Measurements from ENCODE around the gene ZBTB43. TPM values are rescaled to one million over a fixed set of nuclear protein-coding genes. Genes with fewer than 3 reads are reported as not detected.
"Not testable (repeated sequence)": the region's sequence is repeated elsewhere in the genome, so short reads cannot be mapped to it uniquely, and the experiment has no call there.

Gene ZBTB43, protein sequence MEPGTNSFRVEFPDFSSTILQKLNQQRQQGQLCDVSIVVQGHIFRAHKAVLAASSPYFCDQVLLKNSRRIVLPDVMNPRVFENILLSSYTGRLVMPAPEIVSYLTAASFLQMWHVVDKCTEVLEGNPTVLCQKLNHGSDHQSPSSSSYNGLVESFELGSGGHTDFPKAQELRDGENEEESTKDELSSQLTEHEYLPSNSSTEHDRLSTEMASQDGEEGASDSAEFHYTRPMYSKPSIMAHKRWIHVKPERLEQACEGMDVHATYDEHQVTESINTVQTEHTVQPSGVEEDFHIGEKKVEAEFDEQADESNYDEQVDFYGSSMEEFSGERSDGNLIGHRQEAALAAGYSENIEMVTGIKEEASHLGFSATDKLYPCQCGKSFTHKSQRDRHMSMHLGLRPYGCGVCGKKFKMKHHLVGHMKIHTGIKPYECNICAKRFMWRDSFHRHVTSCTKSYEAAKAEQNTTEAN
- 7.5 TPM for polyA plus RNA-seq (2013, experiment 1 of 2; ENCODE audit: insufficient read length)
- 5.4 TPM for polyA plus RNA-seq (2013, experiment 2 of 2; ENCODE audit: insufficient read length)

DNA sequence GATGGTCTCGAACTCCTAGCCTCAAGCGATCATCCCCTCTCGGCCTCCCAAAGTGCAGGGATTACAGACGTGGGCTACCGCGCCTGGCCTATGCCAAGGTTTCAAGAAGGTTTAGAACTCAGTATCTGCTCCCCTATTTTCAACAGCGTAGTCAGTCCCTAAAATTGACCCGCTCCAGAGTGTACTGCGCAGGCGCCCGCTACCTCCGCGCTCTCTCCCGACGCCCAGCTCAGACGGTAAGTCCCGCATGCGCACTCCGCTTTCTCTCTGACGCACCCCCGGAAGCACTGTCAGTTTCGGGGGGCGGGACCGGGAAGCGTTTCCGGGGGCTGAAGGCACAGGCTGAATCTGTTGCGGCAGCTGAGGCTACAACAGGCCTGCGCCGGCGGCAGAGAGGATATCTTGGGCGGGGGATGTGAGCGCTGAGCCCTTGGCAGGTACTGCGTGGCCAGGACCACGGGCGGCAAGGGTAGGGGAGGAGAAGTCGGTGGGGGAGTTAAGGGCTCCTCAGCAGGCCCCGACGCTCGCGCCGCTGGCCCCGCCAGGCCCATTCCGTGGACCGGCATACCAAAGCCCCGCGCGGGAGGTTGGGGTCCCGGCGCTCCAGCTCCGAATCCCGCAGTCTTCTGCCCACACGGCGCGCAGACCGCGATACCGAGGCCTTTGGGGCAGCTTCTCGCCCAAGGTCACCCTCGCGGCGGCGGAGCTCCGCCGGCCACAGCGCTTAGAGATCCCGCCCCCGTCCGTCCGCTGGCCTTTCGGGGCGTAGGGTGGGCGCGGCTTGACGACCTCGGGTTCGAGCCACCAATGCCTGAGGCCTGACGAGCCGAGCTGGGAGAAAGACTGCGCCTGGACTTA lies at the start of gene ZBTB43:
Gene ZBTB43 (plus strand): TSS at position 345 of the 858 bp plus-strand sequence. CDS start 27,470 bp downstream, outside the sequence.
- DNase-seq: peak; percentile 95

DNA sequence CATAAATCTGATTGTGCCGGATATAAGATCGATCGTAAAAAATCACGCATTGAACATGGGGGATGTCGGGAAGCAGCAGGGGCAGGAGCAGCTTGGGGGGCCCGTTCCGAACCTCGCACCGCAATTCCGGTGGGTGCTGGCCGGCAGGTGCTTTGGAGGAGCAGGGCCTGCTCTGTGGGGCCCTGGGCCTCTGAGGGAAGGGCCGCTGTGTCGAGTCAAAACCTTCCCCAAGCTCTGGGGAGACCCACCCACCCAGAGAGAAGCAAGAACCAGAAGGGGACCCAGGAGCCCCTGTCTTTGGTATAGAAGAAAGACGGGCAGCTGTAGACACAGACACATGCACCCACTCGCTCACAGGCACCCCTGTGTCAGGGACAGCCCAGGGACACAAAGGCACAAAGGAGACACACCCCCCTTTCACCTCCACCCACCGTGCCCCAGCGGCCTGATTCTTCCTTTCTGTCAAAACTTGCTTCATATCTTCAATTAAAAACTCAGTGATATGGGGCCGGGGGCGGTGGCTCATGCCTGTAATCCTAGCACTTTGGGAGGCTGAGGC lies 49.4 kb upstream of the ZBTB43 start:
- DNase-seq: no peak

DNA sequence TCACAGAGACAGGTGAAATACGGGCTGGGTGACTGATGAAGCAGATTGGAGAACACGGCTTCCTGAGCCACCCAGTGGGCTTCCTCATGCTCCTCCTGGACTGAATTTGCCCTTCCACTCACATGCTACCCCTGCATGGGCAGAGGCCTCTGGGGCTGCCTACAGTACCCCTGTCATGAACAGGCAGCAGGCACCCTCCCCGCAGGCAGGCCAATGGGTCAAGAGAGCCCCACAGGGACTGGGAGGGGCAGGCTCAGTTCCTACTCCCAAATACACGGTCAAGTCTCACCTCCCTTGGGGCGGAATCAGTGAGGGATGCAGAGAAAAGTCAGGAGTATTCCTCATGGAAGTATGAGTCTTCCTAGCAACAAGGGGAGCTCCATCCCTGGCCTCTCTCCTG lies 48.6 kb upstream of the ZBTB43 start:
- DNase-seq: no peak

DNA sequence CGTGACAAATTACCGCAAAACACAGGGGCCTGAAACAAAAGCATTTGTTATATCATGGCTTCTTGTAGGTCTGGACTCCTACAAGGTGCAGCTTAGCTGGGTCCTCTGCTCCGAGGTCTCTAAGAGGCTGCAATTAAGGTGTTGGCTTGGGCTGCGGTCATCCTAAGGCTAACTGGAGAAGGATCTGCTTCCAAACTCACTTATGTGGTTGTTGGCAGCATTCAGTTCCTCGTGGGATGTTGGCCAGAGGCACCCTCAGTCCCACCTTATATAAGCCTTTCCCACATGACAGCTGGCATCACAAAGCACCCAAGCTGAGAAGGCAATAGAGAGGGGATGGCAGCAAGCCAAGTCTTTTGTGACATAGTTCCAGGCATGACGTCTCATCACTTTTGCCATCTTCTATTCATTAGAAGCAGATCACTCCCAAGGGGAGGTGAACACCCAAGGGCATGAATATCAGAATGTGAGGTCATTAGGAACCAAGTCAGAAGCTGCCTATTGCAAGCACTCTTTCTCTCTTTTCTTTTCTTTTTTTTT lies 47.9 kb upstream of the ZBTB43 start:
- no peak for DNase-seq

DNA sequence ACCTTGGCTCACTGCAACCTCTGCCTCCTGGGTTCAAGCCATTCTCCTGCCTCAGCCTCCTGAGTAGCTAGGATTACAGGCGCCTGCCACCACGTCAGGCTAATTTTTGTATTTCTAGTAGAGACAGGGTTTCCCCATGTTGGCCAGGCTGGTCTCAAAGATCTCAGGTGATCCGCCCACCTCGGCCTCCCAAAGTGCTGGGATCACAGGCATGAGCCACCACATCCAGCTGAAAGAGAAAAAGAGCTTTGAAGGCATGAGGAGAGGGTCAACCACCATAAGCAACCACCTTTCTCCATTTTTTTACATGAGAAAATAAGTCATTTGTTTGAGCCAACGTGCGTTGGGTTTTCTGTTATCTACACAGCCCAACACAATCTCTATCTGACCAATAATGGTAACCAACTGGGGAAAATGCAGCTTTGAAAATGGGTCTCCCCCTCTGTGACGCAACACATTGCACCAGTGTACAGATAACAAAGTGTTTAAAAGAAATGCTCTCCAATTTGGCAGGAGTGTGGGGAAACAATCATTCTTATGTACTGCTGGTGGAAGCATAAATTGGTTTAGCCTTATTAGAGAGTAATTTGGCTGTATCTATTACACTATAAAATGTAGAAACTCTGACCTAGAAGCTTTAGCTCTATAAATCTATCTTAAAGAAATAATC lies 45.8 kb upstream of the ZBTB43 start:
- no peak for DNase-seq

DNA sequence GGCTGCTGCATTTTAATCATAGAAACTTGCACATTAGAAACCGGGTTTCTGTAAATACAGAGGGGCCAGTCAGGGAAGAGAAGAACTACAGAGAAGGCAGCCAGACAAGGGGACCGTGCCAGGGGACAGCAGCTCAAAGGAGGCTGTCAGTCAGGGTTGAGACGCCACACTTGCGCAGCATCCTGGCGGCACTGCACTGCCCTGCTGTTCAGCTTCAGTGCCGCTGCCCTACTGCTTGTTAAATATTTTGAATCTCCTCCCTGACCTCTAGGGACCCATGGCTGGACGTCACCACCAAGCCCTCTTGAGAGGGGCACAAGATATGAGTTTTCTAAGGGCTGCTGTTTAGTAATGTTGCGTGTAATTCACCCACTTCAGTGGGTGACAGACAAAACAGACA lies 43.6 kb upstream of the ZBTB43 start:
- DNase-seq: no peak

DNA sequence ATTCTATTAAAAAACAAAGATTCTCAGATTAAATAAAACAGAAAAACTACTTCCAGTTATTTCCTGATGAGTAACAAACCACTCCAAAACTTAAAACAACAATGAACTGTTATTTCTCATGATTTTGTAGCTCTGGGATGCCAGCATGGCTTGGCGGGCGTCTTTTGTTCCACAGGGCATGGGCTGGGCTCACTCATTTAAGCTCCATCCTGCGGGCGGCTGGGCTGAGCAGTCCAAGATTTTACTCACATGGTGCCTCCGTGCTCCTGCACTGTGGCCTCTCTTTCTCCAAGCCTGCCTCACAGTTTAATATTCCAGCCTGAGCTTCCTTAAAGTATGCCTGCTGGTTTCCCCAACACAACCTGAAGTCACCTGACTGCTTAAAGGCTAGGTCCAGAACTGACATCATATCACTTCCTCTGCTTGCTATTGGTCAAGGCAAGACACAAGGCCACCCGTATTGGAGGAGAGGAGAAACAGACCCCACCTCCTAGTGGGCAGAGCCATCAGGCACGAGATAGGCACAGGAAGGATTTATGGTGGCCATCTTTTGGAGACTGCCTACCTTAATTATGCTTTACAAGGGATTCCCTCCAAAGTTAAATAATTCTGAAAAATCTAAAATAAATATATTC lies 41.6 kb upstream of the ZBTB43 start:
- DNase-seq: peak; percentile 44

DNA sequence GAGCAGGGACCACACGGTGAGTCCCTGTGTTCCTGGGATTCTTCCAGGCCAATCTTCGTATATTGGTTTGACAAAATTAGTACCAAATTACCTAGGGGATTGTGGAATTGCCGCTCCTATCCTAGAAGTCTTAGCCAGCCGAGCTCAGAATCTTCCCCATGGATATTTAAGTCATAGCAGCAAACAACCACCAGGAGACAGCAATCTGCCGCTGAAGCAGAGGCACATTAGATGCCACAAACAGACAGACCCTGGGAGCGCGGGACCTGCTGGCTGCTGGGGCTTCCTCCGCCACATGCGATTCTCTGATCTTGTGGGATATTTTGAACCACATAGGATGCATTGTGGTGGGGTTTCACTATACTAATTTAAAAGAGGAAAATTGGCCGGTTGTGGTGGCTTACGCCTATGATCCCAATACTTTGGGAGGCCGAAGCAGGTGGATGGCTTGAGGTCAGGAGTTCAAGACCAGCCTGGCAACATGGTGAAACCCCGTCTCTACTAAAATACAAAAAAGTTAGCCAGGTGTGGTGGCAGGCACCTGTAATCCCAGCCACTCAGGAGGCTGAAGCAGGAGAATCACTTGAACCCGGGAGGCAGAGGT lies 31.7 kb upstream of the ZBTB43 start:
- DNase-seq: no peak

DNA sequence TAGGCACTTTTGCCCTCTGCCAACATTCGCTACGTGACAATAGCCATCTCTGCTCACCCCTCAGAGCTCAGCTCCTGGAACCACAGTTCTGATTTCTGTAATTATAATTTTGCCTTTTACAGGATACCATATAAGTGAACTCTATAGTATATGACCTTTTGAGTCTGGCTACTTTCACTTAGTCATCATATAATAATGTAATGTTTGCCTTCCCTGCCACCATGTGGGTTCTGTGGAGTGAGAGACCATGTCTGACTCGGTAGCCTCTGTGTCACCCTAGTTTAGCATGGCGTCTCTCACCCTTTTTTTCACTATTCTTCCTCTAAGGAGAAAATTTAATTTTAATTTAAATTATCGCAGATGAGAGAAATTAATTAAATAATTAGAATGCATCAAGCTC lies 28.9 kb upstream of the ZBTB43 start:
- no peak for DNase-seq

DNA sequence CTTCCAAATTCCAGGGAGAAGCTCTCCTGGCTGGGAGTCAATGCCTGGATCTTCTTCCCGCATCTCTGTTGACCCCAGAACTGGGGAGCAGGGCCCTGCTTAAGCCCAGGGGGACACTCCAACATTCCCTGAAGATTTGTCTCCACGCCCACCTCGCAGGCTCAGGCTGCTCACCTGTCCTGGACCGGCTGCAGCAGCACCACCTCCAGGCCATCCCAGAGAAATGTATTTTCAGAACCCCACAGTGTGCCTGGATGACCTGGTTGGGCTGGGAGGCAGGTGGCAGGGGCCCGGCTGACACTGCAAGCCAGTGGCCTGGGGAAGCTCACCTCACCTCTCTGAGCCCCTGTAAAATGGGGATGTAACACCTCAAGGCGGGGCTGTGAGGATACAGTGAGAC lies 27.1 kb upstream of the ZBTB43 start:
- DNase-seq: no peak

DNA sequence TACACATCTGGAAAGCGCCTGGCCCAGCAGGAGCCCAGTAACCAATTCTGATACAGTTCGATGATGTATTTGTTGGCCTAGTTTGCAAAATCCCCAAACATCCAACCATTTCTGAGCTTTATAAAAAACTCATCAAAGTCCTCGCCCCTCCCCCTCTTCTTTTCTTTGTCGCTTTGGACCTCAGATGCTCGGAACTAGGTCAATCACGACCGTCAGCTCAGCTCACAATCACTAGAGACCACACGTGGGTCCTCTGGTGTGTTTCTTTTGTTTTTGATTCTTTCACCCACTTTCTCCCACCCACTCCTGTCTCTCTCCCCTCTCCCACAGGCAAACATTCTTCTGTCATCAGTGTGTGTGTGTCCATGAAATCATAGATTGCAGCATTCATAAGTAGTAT lies 26.7 kb upstream of the ZBTB43 start:
- no peak for DNase-seq

DNA sequence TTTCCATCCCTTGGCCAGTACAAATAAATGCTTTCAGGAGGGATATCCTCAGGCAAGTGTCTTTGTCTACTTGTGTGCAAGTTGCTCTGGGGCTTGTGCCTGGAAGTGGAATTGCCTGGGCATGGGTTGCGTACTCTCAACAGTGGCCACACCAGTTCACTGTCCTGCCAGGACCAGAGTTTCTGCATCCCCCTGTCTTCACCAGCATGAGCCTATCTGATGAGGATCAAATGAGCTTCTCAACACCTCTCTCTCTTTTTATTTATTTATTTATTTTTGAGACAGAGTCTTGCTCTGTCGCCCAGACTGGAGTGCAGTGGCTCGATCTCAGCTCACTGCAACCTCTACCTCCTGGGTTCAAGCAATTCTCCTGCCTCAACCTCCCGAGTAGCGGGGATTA lies 26.1 kb upstream of the ZBTB43 start:
- DNase-seq: not testable (repeated sequence)

DNA sequence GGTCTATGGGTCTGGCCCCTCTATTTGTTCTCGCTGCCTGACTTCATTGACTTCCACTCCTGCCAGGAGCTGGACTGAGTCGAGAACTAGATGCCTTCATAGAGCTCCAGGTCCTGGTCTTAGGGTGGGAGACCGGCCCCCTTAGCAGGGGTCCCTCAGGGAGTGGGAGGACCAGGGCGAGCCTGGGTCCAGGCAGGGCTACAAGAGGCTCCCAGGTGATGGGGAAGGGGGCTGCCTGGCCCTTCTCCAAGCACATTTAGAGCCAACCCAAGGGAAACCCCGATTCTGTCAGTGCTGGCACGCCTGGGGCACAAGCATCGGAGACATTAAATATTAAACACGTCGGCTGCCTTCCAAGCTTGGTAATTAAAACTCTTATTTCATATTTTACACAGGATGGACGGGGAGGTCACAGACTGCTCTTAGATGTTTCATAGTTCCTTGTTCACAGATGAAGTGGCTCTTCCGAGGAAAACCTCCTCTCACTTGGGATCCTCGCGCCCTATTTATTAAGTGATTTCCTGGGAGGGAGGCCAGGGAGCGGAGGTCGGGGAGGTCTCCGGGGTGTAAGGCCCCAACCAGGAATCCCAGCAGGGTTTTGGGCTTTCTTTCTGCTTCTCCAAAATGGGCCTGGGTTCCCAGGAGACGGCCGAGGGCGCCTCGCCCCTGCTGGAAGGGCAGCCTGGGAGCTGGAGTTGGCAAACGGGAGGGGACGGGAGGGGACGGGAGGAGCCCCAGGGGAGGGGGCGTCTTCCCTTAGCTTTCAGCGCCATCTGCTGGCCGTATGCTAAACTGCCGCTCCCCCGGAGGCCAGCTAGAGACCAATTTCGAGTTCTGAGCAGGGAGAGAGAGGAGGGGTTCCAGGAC lies 23.4 kb upstream of the ZBTB43 start:
- peak; percentile 73 for DNase-seq

DNA sequence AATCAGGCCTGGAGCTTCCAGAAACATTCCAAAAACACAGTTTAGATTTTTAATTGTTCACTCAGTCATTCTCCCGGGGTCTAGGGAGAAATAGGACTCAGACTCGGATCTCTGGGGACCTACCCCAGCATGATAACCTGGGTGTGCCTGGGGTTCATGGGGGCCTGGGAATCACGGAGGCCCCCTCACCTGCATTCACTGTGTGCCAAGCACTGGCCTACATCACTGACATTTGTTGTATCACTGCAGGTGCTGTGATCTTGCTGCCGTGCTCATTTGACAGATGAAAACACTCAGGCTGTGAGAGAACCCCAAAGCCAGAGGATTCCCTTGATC lies 22.8 kb upstream of the ZBTB43 start:
- DNase-seq: no peak

DNA sequence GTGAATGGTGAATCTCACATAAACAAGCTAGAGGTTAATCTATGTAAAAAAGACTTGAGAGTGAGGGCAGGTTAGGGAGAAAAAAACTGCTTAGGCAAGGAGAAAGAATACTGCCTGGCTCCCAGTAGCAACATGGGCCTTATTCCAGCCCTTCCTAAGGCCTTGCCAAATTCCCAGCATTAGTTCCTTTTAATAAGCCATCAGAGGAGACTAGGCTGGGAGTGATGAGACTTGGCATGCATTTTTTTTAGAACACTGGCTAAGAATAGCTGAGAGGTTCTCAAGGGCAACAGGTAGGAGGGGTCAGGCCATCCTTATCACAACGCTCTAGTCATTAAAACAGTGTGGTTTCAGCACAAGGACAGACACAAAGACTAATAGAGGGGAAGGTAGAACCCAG lies 20.9 kb upstream of the ZBTB43 start:
- no peak for DNase-seq

DNA sequence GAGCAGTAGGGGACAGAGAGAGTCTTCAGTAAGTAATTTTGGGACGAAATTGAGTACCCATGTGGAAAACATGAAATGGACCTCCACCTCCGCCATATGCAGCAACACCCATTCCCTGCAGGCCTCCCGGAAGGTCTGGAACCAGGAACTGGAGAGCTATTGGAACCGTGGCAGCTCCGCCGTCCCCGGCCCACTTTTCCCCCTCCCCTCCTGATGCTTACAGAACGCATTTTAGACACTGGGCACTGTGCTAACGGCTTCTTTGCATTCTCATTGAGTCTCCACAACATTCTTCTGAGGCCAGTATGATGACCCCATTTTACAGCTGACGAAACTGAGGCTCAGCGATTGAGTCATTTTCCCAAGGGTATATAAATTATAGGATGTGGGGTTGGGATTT lies 20.4 kb upstream of the ZBTB43 start:
- DNase-seq: no peak

DNA sequence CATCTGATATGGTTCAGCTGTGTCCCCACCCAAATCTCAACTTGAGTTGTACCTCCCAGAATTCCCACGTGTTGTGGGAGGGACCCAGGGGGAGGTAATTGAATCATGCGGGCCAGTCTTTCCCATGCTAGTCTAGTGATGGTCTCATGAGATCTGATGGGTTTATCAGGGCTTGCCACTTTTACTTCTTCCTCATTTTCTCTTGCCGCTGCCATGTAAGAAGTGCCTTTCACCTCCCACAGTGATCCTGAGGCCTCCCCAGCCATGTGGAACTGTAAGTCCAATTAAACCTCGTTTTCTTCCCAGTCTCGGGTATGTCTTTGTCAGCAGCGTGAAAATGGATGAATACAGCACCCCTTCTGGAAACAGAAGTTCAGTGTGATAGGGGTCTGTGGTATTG lies 20.0 kb upstream of the ZBTB43 start:
- DNase-seq: not testable (repeated sequence)

DNA sequence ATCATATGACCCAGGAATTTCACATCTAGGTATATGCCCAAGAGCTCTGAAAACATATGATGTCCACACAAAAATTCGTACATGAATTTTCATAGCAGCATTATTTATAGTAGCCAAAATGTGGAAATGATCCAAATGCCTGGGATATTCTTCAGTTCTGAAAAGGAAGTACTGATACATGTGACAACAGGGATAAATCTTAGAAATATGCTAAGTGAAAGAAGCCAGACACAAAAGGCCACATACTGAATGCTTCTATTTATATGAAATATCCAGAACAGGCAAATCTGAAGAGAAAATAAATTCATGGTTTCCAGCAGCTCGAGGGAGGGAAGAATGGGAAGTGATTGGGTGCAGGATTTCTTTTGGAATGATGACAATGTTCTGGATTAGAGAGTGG lies 16.8 kb upstream of the ZBTB43 start:
- peak; percentile 50 for DNase-seq

DNA sequence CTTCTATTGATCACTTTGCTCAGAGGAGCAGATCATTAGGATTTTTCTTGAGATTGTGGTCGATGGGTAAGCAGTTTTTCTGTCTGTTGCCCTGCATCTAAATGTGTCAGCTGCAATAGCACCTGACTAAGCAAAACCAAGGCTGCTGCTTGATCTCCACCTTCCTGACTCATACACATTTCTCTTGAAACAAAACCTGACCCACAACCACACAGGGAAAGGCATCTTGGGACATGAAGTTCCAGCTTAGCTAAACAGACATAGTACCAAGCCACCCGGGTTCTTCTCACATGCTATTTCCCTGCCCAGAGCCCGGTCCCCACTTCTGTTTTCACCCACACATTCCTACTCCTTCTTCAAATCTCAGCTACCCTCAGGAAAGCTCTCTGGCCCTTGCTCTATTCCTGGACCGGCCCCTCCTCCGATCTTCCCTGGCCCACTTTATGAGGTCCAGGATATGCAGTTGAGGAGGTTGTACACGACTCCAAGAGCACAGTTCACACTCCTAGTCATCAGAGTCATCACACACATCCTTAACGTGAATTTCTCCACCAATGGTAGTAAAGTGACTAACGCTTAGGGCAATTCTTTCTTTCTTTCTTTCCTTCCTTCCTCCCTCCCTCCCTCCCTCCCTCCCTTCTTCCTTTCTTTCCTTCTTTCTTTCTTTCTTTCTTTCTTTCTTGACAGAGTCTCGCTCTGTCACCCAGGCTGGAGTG lies 16.0 kb upstream of the ZBTB43 start:
- DNase-seq: peak; percentile 14

DNA sequence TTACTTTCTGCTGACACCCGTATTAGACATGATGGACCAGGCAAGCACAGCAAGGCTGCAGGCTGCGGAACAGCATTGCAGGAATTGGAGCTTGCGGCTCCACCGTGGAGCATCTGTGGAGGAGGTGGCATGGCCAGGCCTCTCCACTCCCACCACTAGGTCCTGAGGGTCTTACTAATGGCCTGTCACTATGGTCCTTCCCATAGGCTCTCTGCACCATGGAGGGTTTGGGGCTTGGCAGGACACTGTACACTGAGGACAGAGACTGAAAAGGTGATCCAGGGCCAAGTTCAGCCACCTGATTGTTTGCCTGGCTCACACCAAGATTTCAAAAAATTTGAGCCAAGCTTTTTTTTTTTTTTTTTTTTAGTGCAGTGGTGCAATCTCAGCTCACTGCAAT lies 14.3 kb upstream of the ZBTB43 start:
- no peak for DNase-seq

Data from fibroblast of skin of back (primary cell).